ENCODE measurements around the gene ZNF414.

The ZNF414 gene

DNA sequence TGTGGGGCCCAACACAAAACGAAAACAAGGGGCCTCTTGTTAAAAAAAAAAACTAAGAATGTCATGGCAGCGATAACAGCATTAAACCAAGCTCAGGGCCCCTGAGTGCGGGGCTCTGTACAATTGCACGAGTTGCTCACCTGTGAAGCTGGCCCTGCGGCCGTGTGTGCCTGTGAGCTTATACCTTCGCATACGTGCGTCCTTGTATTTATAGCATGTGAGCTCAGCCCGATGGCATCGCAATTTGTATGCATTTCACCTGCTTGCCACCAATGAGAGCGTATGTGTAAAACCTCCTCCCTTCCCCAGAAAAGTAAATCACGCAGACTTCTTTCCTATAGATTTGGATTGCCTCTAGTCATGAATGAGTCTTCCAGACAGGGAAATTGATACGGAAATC is 52.1 kb downstream of the ZNF414 start:
- DNase-seq, result no peak

DNA sequence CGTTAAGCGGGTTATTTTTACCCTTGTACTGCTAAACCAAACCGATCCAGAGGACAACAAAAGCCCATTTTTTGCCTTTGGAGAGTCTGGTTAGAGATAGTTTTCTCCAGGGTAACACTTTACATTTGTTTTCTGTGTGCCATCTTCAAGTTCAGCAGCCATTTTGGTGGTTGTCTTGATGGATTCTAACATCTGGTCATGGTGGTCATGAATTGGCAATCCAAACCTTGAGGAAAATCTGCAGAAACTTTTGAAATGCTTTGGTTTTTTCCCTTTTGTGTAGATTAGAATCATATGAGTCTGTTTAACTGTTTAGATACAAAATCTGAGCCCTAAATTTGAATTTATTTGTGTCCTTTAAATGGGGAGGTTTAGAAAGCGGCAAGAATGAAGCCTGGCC is 52.6 kb downstream of the ZNF414 start:
- no peak for DNase-seq

DNA sequence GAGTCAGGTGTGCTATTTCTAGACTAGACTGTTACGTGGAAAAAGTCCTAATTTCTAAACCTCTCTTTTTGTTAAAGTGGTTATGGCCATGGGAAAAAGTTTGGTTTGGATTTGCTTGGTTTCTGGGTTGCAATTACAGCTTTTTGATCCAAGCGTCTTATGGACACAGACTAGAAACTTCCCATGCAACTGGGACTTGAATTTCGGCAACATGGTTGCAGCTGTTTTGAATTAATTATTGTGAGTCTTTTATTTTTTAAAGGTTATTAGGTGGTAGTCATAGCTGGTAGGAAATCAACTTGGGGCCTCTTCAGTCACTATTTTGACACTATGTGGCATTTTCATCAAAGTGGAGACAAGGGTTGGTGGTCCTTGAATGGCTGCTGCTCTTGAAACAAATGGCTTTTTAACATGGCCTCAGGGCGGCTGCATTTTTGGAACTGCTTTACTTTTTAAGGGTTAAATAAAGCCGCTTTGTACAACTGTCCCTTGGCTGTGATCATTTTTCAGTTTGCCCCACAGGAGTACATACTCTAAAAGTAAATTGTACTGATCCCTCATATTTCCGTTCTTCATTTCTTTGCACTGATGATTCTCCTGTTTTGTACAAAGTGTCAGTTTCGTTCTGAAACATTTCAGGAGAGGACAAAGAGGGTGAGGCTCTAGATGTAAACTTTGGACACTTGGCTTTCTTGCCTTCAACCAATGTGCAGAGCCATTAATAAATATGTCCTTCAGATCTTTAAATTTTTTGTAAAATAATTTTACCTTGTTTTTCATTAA is 53.3 kb downstream of the ZNF414 start:
- DNase-seq, result no peak

Data from NCI-H1417 (cell line).